Thyroid gland (tissue), 4 donors: ENCODE measurements around the gene FANCG. TPM values are rescaled to one million over a fixed set of nuclear protein-coding genes. Genes with fewer than 3 reads are reported as not detected.

ENCODE experiments used
- DNase-seq, 2 donors: peaks; one replicate each; pipeline ENCODE4 v3.0.0-alpha.2; 2019
- H3K27ac ChIP-seq, 3 donors: fragments of 200-600 bp; sonication (generic); 1 replicate in 2 of 3; 2 replicates in 1 of 3; pipeline ENCODE4 v1.5.1; 2016 to 2019; ENCODE audit warnings: mild to moderate bottlenecking in 1 of 3, moderate library complexity in 1 of 3
- H3K27me3 ChIP-seq: fragments of 200-600 bp; sonication (generic); one replicate; pipeline ENCODE4 v1.5.1; 2019
- H3K36me3 ChIP-seq, 2 donors: fragments of 200-600 bp; sonication (generic); one replicate each; pipeline ENCODE4 v1.5.1; 2016 to 2019
- H3K4me1 ChIP-seq, 2 donors: fragments of 200-600 bp; sonication (generic); one replicate each; pipeline ENCODE4 v1.5.1; 2017 to 2019
- H3K4me3 ChIP-seq, 3 donors: fragments of 200-600 bp; sonication (generic); replicated peaks in 1 of 3; 1 replicate in 2 of 3; 2 replicates in 1 of 3; pipeline ENCODE4 v1.5.1; 2016; ENCODE audit warnings: mild to moderate bottlenecking in 1 of 3
- H3K9me3 ChIP-seq: fragments of 200-600 bp; sonication (generic); one replicate; pipeline ENCODE4 v1.5.1; 2017
- CTCF ChIP-seq, 6 experiments: fragments of 200-600 bp in 3 of 6; fragments of 450-650 bp in 3 of 6; sonication (generic) in 3 of 6; IDR thresholded peaks; one replicate each; pipeline ENCODE4 v1.5.1; 2016 to 2019; ENCODE audit warnings: antibody characterized with exemption in 6 of 6, mild to moderate bottlenecking in 2 of 6, inconsistent platforms in 1 of 6, moderate library complexity in 1 of 6
- POLR2A ChIP-seq, 2 donors: fragments of 450-650 bp; IDR thresholded peaks; one replicate each; pipeline ENCODE4 v1.6.1; 2017; ENCODE audit warnings: antibody characterized with exemption in 2 of 2, mild to moderate bottlenecking in 2 of 2, moderate library complexity in 1 of 2
- WGBS, 2 donors: methylation state at CpG; one replicate each; pipeline ENCODE4 v1.1.5; 2017; 5-methylcytosine and 5-hydroxymethylcytosine counted together
- intact Hi-C: fragments of 100-400 bp; cut with DNase I; formaldehyde crosslinking; loops from one replicate; pipeline ENCODE4 v1.15.1; 2023
- total RNA-seq, 4 donors: library from RNA; depleted of rRNA; stranded (reverse); fragments of >200 nt; gene quantifications; one replicate each; pipeline ENCODE4 v1.2.3, GENCODE V29; 2016

Gene FANCG
- total RNA-seq, 4 donors from 2014 or later, result 8.6 to 13.8 (median 11.8) TPM

GRCh38 chr9:35106343-35106730 lies 26.6 kb upstream of the FANCG start:
- intact Hi-C loops, result no loop called here
- no peak for DNase-seq
- Histone ChIP-seq H3K27me3 (no peaks in the 10 kb centered on the region), H3K36me3 (peaks cover 35 to 39% of the 10 kb centered on the region in 2 donors), H3K9me3 (no peaks in the 10 kb centered on the region), H3K4me1 (peaks cover 25 to 26% of the 10 kb centered on the region in 2 donors), H3K4me3 (no peak overlapping the region), H3K27ac (no peak overlapping the region)
- no peak for TF ChIP-seq POLR2A (IDR thresholded peaks at IDR 0.05)
- TF ChIP-seq CTCF (IDR thresholded peaks at IDR 0.05), result no peak
- 90 to 94% methylated on average over 7 of the region's 7 CpGs for whole genome bisulfite sequencing, 2 donors

- H3K27me3 ChIP-seq, result no peaks in the 10 kb centered on the region
- H3K4me1 ChIP-seq, result peaks cover 21 to 24% of the 10 kb centered on the region in 2 donors
- intact Hi-C loops, result no loop called here
- H3K9me3 ChIP-seq, result no peaks in the 10 kb centered on the region
- peaks cover 37 to 39% of the 10 kb centered on the region in 2 donors for H3K36me3 ChIP-seq
- 91 to 97% methylated on average over 13 of the region's 13 CpGs for whole genome bisulfite sequencing, 2 donors
- DNase-seq, result no peak
- H3K27ac ChIP-seq, result no peak overlapping the region
- no peak overlapping the region for H3K4me3 ChIP-seq
- TF ChIP-seq POLR2A (IDR thresholded peaks at IDR 0.05) (no peak), CTCF (IDR thresholded peaks at IDR 0.05) (no peak)
These were observed 26.0 kb upstream of the FANCG start for GRCh38 chr9:35105571-35106342.

GRCh38 chr9:35105126-35105525 lies 25.4 kb upstream of the FANCG start:
- H3K4me3 ChIP-seq, result no peak overlapping the region
- H3K4me1 ChIP-seq, result peaks cover 14 to 18% of the 10 kb centered on the region in 2 donors
- no peak for DNase-seq
- H3K36me3 ChIP-seq, result peaks cover 40 to 43% of the 10 kb centered on the region in 2 donors
- H3K27ac ChIP-seq, result no peak overlapping the region
- H3K27me3 ChIP-seq, result no peaks in the 10 kb centered on the region
- no peaks in the 10 kb centered on the region for H3K9me3 ChIP-seq
- TF ChIP-seq POLR2A (IDR thresholded peaks at IDR 0.05), result no peak
- no peak for TF ChIP-seq CTCF (IDR thresholded peaks at IDR 0.05)
- intact Hi-C loops, result no loop called here
- 88 to 92% methylated on average over 12 of the region's 12 CpGs for WGBS, 2 donors

GRCh38 chr9:35104586-35104985 lies 24.8 kb upstream of the FANCG start:
- no peak for TF ChIP-seq POLR2A (IDR thresholded peaks at IDR 0.05)
- no peak for TF ChIP-seq CTCF (IDR thresholded peaks at IDR 0.05)
- Histone ChIP-seq H3K4me3 (no peak overlapping the region), H3K27me3 (no peaks in the 10 kb centered on the region), H3K36me3 (peaks cover 45 to 48% of the 10 kb centered on the region in 2 donors), H3K27ac (no peak overlapping the region), H3K4me1 (peaks cover 14 to 16% of the 10 kb centered on the region in 2 donors), H3K9me3 (no peaks in the 10 kb centered on the region)
- no peak for DNase-seq
- intact Hi-C loops, result no loop called here
- WGBS, 2 donors, result 91 to 92% methylated on average over 4 of the region's 4 CpGs

- WGBS, 2 donors, result 38% methylated on average over 5 of the region's 5 CpGs
- DNase-seq, result no peak
- intact Hi-C loops, result no loop called here
- peaks cover 14 to 16% of the 10 kb centered on the region in 2 donors for H3K4me1 ChIP-seq
- peak overlapping the region in 1 of 3 donors; percentile 51 for H3K4me3 ChIP-seq
- no peak for TF ChIP-seq CTCF (IDR thresholded peaks at IDR 0.05)
- TF ChIP-seq POLR2A (IDR thresholded peaks at IDR 0.05), result no peak
- H3K9me3 ChIP-seq, result no peaks in the 10 kb centered on the region
- H3K36me3 ChIP-seq, result peaks cover 48% of the 10 kb centered on the region in 2 donors
- H3K27ac ChIP-seq, result peak overlapping the region; percentile 51 to 86 (median 72)
- H3K27me3 ChIP-seq, result no peaks in the 10 kb centered on the region
These were observed 24.0 kb upstream of the FANCG start for GRCh38 chr9:35103660-35104191.
